GM12878 (cell line): Measurements from ENCODE around the gene PSMD12. TPM values are rescaled to one million over a fixed set of nuclear protein-coding genes. Genes with fewer than 3 reads are reported as not detected.
A peak's percentile ranks its signal among the peaks of the same experiment; 100 is the strongest.

Experiments used
- ATAC-seq: fragments of 200-7000 bp; cut with Tn5 transposase; 3 replicates; pipeline ENCODE4 v1.9.1; 2020; ENCODE audit warnings: mild to moderate bottlenecking, moderate library complexity
- BruUV-seq: library from RNA; stranded (reverse); fragments of 400-500 nt; replicated peaks from 2 replicates; lab custom pipeline; 2021; lab: Mats Ljungman, UMichigan
- CTCF ChIA-PET: fragments of 300-600 bp; sonication (Branson Sonifier 250); formaldehyde crosslinking; extraction: SDS; loops from one replicate; lab custom pipeline; 2021; ENCODE audit warnings: inconsistent platforms; lab: Yijun Ruan, JAX
- POLR2A ChIA-PET: fragments of 350-600 bp; formaldehyde crosslinking; extraction: SDS; loops from one replicate; lab custom pipeline; 2021; ENCODE audit warnings: inconsistent platforms; lab: Charles Lee
- RAD21 ChIA-PET: fragments of 300-600 bp; sonication (Branson Sonifier 250); formaldehyde crosslinking; loops from one replicate; lab custom pipeline; 2023; ENCODE audit warnings: antibody characterized with exemption; ENCODE audit not compliant: unreplicated experiment; lab: Charles Lee
- SMC1A ChIA-PET: fragments of 300-600 bp; sonication (Branson Sonifier 250); formaldehyde crosslinking; loops from one replicate; lab custom pipeline; 2023; ENCODE audit not compliant: unreplicated experiment, uncharacterized antibody; lab: Charles Lee
- DNase-seq: peaks from one replicate; pipeline ENCODE4 v3.0.0-alpha.2; 2011; ENCODE audit warnings: low read depth, low spot score
- FAIRE-seq: peaks from 3 replicates; lab custom pipeline; 2011; peaks lifted over from hg19 to GRCh38; lab: Jason Lieb, UNC
- H2AFZ ChIP-seq: 2 replicates; pipeline ENCODE4 v1.6.0; 2011; ENCODE audit warnings: low read depth, low read length, control low read depth; ENCODE audit not compliant: control insufficient read depth
- H3K27ac ChIP-seq: 2 replicates; pipeline ENCODE4 v1.5.1; 2011; ENCODE audit warnings: control low read depth; ENCODE audit not compliant: control insufficient read depth, insufficient read depth
- H3K27me3 ChIP-seq, 2 experiments: replicated peaks in 1 of 2; 2 replicates each; pipeline versions ENCODE4 v1.6.0 to v1.6.1; 2011; ENCODE audit warnings: low read length in 1 of 2; ENCODE audit not compliant: control insufficient read depth in 2 of 2, insufficient read depth in 2 of 2
- H3K36me3 ChIP-seq, 2 experiments: 2 replicates each; pipeline ENCODE4 v1.5.1; 2011; ENCODE audit warnings: low read length in 1 of 2; ENCODE audit not compliant: control insufficient read depth in 2 of 2, insufficient read depth in 2 of 2
- H3K4me1 ChIP-seq: 2 replicates; pipeline ENCODE4 v1.6.1; 2011; ENCODE audit warnings: mild to moderate bottlenecking, low read length, moderate library complexity, mixed read lengths; ENCODE audit not compliant: control insufficient read depth, insufficient read depth
- H3K4me2 ChIP-seq: 2 replicates; pipeline ENCODE4 v1.6.0; 2011; ENCODE audit warnings: control low read depth; ENCODE audit not compliant: control insufficient read depth, insufficient read depth
- H3K4me3 ChIP-seq: fragments of 200-600 bp; sonication (generic); 2 replicates; pipeline ENCODE4 v1.5.1; 2016
- H3K79me2 ChIP-seq: 2 replicates; pipeline ENCODE4 v1.6.0; 2011; ENCODE audit warnings: low read length; ENCODE audit not compliant: control insufficient read depth, insufficient read depth
- H3K9ac ChIP-seq: 2 replicates; pipeline ENCODE4 v1.8.0; 2011; ENCODE audit warnings: low read length, control low read depth, mixed read lengths; ENCODE audit not compliant: control insufficient read depth, insufficient read depth
- H3K9me3 ChIP-seq: replicated peaks from 3 replicates; pipeline ENCODE4 v1.5.1; 2011; ENCODE audit warnings: mild to moderate bottlenecking, low read length; ENCODE audit not compliant: control insufficient read depth, insufficient read depth
- H4K20me1 ChIP-seq: 2 replicates; pipeline ENCODE4 v1.6.0; 2011; ENCODE audit not compliant: control insufficient read depth, insufficient read depth
- SMARCA5 ChIP-seq: fragments of 450-650 bp; IDR thresholded peaks from 2 replicates; pipeline ENCODE4 v1.6.1; 2017; ENCODE audit warnings: mild to moderate bottlenecking
- ZNF217 ChIP-seq: fragments of 450-650 bp; IDR thresholded peaks from 2 replicates; pipeline ENCODE4 v1.6.1; 2017; ENCODE audit warnings: antibody characterized with exemption, mild to moderate bottlenecking
- WGBS: methylation state at CpG from one replicate; pipeline ENCODE4 v1.1.6; 2016; ENCODE audit warnings: low lambda C conversion rate; ENCODE audit not compliant: insufficient replicate concordance, insufficient coverage; ENCODE audit errors: missing lambda C conversion rate; 5-methylcytosine and 5-hydroxymethylcytosine counted together
- in situ Hi-C: fragments of 300-500 bp; cut with MboI; formaldehyde crosslinking; loops from 9 replicates; pipeline ENCODE4 v1.14.3; 2018; ENCODE audit warnings: mixed read lengths
- intact Hi-C: fragments of 100-400 bp; cut with micrococcal nuclease; formaldehyde crosslinking; loops from one replicate; pipeline ENCODE4 v1.14.2; 2022; ENCODE audit not compliant: unreplicated experiment
- polyA plus RNA-seq, 11 experiments: library from polyadenylated mRNA; depleted of rRNA in 4 of 11; unstranded in 6 of 11; stranded (reverse) in 5 of 11; fragments of >200 nt; fragmentation: Nextera tagmentation in 4 of 11; fragmentation: Illumina TruSeq in 1 of 11; extraction: Ambion mirVana in 4 of 11; extraction: Trizol in 1 of 11; gene quantifications; 1 replicate in 1 of 11; 2 replicates in 10 of 11; pipeline versions ENCODE4 v1.2.1 to v1.2.3, GENCODE V29; 2011 to 2016; ENCODE audit warnings: inconsistent platforms in 2 of 11, missing spikeins in 2 of 11, low read depth in 1 of 11
- total RNA-seq, 4 experiments: library from RNA; depleted of rRNA in 3 of 4; stranded (reverse); fragments of >200 nt in 3 of 4; fragmentation: Illumina TruSeq in 1 of 4; extraction: Trizol in 1 of 4; gene quantifications; 2 replicates each; pipeline versions ENCODE4 v1.2.1 to v1.2.3, GENCODE V29; 2013 to 2021
- TF ChIP-seq, protein P1 (sequence below): IDR thresholded peaks from 2 replicates; pipeline ENCODE4 v1.6.1; 2012; ENCODE audit warnings: low read depth, low read length, improper control_type of control experiment
- TF ChIP-seq, protein P2 (sequence below): fragments of 450-650 bp; formaldehyde crosslinking; IDR thresholded peaks from 2 replicates; pipeline ENCODE4 v1.4.0; 2020; ENCODE audit warnings: mild to moderate bottlenecking, moderate library complexity

PSMD12 gene
- total and polyA plus RNA-seq, 10 of the 15 experiments (the other 5 are each of a cell fraction or from before 2014, with no cell fraction given): 19.8 to 149 (median 47.5) TPM

DNA sequence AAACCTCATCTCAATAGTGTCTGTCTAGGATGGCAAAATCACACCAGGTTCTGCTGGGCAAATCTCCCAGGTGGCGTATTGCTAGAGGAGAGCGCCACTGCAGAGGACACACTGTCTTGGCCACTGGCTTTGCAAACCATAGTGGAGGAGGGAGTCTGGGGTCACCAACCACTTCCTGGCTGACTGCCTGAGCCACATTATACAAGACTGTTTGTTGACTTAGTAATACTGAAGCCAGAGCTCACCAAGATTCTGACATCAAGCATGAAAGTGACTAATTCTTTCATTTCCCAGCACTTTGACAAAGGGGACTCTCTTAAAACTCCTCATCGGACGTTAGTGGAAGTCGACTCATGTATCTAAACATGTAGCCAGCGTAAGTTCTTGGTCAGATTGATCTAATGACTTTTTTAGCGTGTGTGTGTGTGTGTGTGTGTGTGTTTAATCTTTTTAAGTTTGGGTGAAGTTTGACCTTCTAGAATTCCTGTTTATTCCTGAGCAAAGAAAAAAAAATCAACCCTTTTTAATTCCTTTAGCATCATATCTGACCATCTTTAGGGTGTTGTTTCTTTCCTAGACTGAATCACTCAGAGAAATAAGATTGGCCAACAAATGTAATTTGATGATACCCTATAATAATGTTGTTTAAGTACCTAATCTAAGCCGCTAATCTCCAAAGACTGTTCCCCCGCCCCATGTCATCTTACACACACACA is 24.4 kb upstream of the PSMD12 start (continued):
- TF ChIP-seq, protein P1, sequence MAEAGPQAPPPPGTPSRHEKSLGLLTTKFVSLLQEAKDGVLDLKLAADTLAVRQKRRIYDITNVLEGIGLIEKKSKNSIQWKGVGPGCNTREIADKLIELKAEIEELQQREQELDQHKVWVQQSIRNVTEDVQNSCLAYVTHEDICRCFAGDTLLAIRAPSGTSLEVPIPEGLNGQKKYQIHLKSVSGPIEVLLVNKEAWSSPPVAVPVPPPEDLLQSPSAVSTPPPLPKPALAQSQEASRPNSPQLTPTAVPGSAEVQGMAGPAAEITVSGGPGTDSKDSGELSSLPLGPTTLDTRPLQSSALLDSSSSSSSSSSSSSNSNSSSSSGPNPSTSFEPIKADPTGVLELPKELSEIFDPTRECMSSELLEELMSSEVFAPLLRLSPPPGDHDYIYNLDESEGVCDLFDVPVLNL: no peak
- TF ChIP-seq ZNF217: no peak

DNA sequence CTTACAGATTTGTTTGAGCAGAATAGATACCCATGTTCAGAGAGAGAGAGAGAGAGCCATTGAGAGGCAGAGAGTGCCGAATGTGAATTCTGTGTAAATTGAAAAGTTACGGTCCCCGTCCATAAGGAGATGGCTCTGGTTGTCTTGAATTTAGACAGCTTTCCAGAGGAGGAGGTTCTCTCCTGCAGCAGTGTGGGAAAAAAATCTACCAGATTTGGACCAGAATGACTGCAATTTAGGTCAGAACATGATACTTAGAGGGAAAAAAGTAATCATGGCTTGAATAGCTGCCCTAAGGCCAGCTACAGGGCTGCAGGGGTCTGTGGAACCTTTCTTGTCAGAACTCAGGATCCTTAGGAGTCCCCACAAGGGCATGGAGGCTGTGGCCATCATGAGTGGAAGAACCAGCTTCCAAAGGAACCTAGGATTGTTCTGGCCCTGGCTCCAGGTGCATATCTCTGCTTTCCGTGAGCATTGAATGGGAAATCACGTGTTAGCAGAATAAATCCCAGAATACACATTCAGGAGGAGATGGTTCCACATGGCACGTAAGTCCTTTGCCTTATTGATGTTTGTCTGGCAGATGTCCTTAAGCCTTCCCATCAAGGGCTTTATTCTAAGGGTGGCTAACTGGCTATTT is 23.7 kb upstream of the PSMD12 start:
- TF ChIP-seq SMARCA5: peak; percentile 68; the same call in 1 of the 2 replicates
- TF ChIP-seq, protein P2, sequence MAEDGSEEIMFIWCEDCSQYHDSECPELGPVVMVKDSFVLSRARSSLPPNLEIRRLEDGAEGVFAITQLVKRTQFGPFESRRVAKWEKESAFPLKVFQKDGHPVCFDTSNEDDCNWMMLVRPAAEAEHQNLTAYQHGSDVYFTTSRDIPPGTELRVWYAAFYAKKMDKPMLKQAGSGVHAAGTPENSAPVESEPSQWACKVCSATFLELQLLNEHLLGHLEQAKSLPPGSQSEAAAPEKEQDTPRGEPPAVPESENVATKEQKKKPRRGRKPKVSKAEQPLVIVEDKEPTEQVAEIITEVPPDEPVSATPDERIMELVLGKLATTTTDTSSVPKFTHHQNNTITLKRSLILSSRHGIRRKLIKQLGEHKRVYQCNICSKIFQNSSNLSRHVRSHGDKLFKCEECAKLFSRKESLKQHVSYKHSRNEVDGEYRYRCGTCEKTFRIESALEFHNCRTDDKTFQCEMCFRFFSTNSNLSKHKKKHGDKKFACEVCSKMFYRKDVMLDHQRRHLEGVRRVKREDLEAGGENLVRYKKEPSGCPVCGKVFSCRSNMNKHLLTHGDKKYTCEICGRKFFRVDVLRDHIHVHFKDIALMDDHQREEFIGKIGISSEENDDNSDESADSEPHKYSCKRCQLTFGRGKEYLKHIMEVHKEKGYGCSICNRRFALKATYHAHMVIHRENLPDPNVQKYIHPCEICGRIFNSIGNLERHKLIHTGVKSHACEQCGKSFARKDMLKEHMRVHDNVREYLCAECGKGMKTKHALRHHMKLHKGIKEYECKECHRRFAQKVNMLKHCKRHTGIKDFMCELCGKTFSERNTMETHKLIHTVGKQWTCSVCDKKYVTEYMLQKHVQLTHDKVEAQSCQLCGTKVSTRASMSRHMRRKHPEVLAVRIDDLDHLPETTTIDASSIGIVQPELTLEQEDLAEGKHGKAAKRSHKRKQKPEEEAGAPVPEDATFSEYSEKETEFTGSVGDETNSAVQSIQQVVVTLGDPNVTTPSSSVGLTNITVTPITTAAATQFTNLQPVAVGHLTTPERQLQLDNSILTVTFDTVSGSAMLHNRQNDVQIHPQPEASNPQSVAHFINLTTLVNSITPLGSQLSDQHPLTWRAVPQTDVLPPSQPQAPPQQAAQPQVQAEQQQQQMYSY (CRISPR knock-in tag): no peak
- ChIA-PET POLR2A (interaction anchor here (1.0 to 1.3 kb wide), 5 partner anchors 11 to 179 kb away, joined by 3 to 4 read pairs (median 4); no protein-coding TSS in a partner anchor), RAD21 (interaction anchor here (0.9 to 6.4 kb wide), 9 partner anchors 10 to 215 kb away, joined by 3 to 44 read pairs (median 3); no protein-coding TSS in a partner anchor), CTCF (interaction anchor here (0.8 to 19.8 kb wide), 10 partner anchors 9 to 239 kb away, joined by 3 to 291 read pairs (median 4); no protein-coding TSS in a partner anchor), SMC1A (interaction anchor here (0.7 to 5.5 kb wide), 14 partner anchors 11 to 258 kb away, joined by 3 to 48 read pairs (median 4); no protein-coding TSS in a partner anchor)
- intact Hi-C loops: loop anchor here (1.0 to 5.0 kb wide), 3 partner anchors 11 to 185 kb away; no protein-coding TSS in a partner anchor
- Histone ChIP-seq H3K4me3 (peak overlapping the region; percentile 24; the same call in 1 of the 2 replicates), H2AFZ (no peak overlapping the region), H3K9me3 (no peaks in the 10 kb centered on the region), H3K36me3 (peaks cover 2 to 3% of the 10 kb centered on the region in 2 experiments; a peak in 3 of 4 replicates), H4K20me1 (no peaks in the 10 kb centered on the region), H3K9ac (peak overlapping the region; percentile 33; the same call in 1 of the 2 replicates), H3K4me1 (peaks cover 36% of the 10 kb centered on the region), H3K27ac (peak overlapping the region; percentile 56), H3K79me2 (peaks cover 69% of the 10 kb centered on the region), H3K27me3 (no peaks in the 10 kb centered on the region), H3K4me2 (peak overlapping the region; percentile 58)
- peak; percentile 18 for FAIRE-seq
- TSS peak; percentile 91 for BruUV-seq
- WGBS: 43% methylated on average over 6 of the region's 6 CpGs
- peak; percentile 7 for ATAC-seq
- DNase-seq: no peak
- in situ Hi-C loops: no loop called here
